Lower lobe of right lung (tissue), 2 donors: ENCODE measurements around the gene WNT2B. TPM values are rescaled to one million over a fixed set of nuclear protein-coding genes. Genes with fewer than 3 reads are reported as not detected.

ENCODE experiments used
- ATAC-seq, 2 donors: fragments of 200-7000 bp; cut with Tn5 transposase; one replicate each; pipeline ENCODE4 v1.9.1; 2020 to 2022; ENCODE audit warnings: mild to moderate bottlenecking in 2 of 2, moderate library complexity in 2 of 2
- DNase-seq: peaks from one replicate; pipeline ENCODE4 v3.0.0-alpha.2; 2020
- H3K27ac ChIP-seq: fragments of 200-600 bp; one replicate; pipeline ENCODE4 v1.8.0; 2022
- H3K27me3 ChIP-seq: fragments of 200-600 bp; one replicate; pipeline ENCODE4 v1.8.0; 2022; ENCODE audit warnings: low read depth
- H3K36me3 ChIP-seq: fragments of 200-600 bp; one replicate; pipeline ENCODE4 v1.8.0; 2022; ENCODE audit warnings: mild to moderate bottlenecking
- H3K4me1 ChIP-seq: fragments of 200-600 bp; one replicate; pipeline ENCODE4 v1.8.0; 2022
- H3K4me3 ChIP-seq: fragments of 200-600 bp; one replicate; pipeline ENCODE4 v1.8.0; 2022; ENCODE audit warnings: mild to moderate bottlenecking
- H3K9me3 ChIP-seq: fragments of 200-600 bp; one replicate; pipeline ENCODE4 v1.8.0; 2022
- CTCF ChIP-seq: fragments of 200-600 bp; IDR thresholded peaks from one replicate; pipeline ENCODE4 v1.8.0; 2022; ENCODE audit warnings: antibody characterized with exemption, mild to moderate bottlenecking
- intact Hi-C: fragments of 100-400 bp; cut with DNase I; formaldehyde crosslinking; loops from one replicate; pipeline ENCODE4 v1.11.0; 2022
- total RNA-seq: library from RNA; stranded (reverse); fragmentation: NEBNext Ultra II Directional; extraction: Animal tissue kit (Norgen Biotek cat#: 25700); gene quantifications from one replicate; pipeline ENCODE4 v1.2.1, GENCODE V29; 2021
- donor health status: DM: no; HTN: yes; CAD: no; lungs with severe emphysema.

The WNT2B gene
- total RNA-seq, 1 donor from 2014 or later = 11.8 TPM

GRCh38 chr1:112527266-112528010, 18.7 kb downstream of the WNT2B start:
- H3K9me3 ChIP-seq = no peaks in the 10 kb centered on the region
- peaks cover 38% of the 10 kb centered on the region for H3K36me3 ChIP-seq
- no peak for TF ChIP-seq CTCF
- DNase-seq (no peak), ATAC-seq (no peak)
- no peak overlapping the region for H3K4me3 ChIP-seq
- no peaks in the 10 kb centered on the region for H3K4me1 ChIP-seq
- intact Hi-C loops = no loop called here
- no peaks in the 10 kb centered on the region for H3K27me3 ChIP-seq
- no peak overlapping the region for H3K27ac ChIP-seq

GRCh38 chr1:112528076-112528475, 19.3 kb downstream of the WNT2B start:
- DNase-seq = no peak
- Histone ChIP-seq H3K4me1 (no peaks in the 10 kb centered on the region), H3K4me3 (no peak overlapping the region), H3K27ac (no peak overlapping the region), H3K36me3 (peaks cover 37% of the 10 kb centered on the region), H3K27me3 (no peaks in the 10 kb centered on the region), H3K9me3 (no peaks in the 10 kb centered on the region)
- no peak for TF ChIP-seq CTCF
- no peak for ATAC-seq
- intact Hi-C loops = no loop called here

- TF ChIP-seq CTCF = no peak
- no peaks in the 10 kb centered on the region for H3K9me3 ChIP-seq
- H3K27me3 ChIP-seq = no peaks in the 10 kb centered on the region
- H3K27ac ChIP-seq = no peak overlapping the region
- ATAC-seq (no peak), DNase-seq (no peak)
- H3K4me3 ChIP-seq = no peak overlapping the region
- H3K4me1 ChIP-seq = no peaks in the 10 kb centered on the region
- H3K36me3 ChIP-seq = peaks cover 44% of the 10 kb centered on the region
- intact Hi-C loops = no loop called here
Observed at GRCh38 chr1:112529301-112529700, 20.5 kb downstream of the WNT2B start.

GRCh38 chr1:112530832-112531231, 22.1 kb downstream of the WNT2B start:
- ATAC-seq = no peak
- no peaks in the 10 kb centered on the region for H3K27me3 ChIP-seq

GRCh38 chr1:112532064-112532463, 23.3 kb downstream of the WNT2B start:
- Histone ChIP-seq H3K27ac (no peak overlapping the region), H3K9me3 (no peaks in the 10 kb centered on the region), H3K4me1 (no peaks in the 10 kb centered on the region), H3K36me3 (peaks cover 22% of the 10 kb centered on the region), H3K4me3 (no peak overlapping the region), H3K27me3 (no peaks in the 10 kb centered on the region)
- ATAC-seq (no peak), DNase-seq (no peak)
- intact Hi-C loops = no loop called here
- TF ChIP-seq CTCF = no peak

More at GRCh38 chr1:112530832-112531231, 22.1 kb downstream of the WNT2B start:
- no peak for DNase-seq
- H3K4me3 ChIP-seq = no peak overlapping the region
- peaks cover 33% of the 10 kb centered on the region for H3K36me3 ChIP-seq
- H3K27ac ChIP-seq = no peak overlapping the region
- intact Hi-C loops = no loop called here
- TF ChIP-seq CTCF = no peak
- no peaks in the 10 kb centered on the region for H3K4me1 ChIP-seq
- H3K9me3 ChIP-seq = no peaks in the 10 kb centered on the region
